Umbilical cord (tissue), 2 donors: ENCODE measurements around the gene ENDOV. TPM values are rescaled to one million over a fixed set of nuclear protein-coding genes. Genes with fewer than 3 reads are reported as not detected.

ENCODE experiments used
- DNase-seq: peaks from one replicate; pipeline ENCODE4 v3.0.0-alpha.2; 2015; ENCODE audit warnings: low spot score
- total RNA-seq: library from RNA; depleted of rRNA; stranded (reverse); fragments of >200 nt; gene quantifications from one replicate; pipeline ENCODE4 v1.2.3, GENCODE V29; 2014; ENCODE audit warnings: low replicate concordance; ENCODE audit not compliant: insufficient read depth

The ENDOV gene
- total RNA-seq, 1 donor from 2014 or later, result 22.6 TPM

- DNase-seq, result no peak
Measured at GRCh38 chr17:80449930-80450576, 35.1 kb downstream of the ENDOV start.

GRCh38 chr17:80451104-80451775 is 36.3 kb downstream of the ENDOV start:
- no peak for DNase-seq

GRCh38 chr17:80452173-80452915 is 37.4 kb downstream of the ENDOV start:
- no peak for DNase-seq

DNA sequence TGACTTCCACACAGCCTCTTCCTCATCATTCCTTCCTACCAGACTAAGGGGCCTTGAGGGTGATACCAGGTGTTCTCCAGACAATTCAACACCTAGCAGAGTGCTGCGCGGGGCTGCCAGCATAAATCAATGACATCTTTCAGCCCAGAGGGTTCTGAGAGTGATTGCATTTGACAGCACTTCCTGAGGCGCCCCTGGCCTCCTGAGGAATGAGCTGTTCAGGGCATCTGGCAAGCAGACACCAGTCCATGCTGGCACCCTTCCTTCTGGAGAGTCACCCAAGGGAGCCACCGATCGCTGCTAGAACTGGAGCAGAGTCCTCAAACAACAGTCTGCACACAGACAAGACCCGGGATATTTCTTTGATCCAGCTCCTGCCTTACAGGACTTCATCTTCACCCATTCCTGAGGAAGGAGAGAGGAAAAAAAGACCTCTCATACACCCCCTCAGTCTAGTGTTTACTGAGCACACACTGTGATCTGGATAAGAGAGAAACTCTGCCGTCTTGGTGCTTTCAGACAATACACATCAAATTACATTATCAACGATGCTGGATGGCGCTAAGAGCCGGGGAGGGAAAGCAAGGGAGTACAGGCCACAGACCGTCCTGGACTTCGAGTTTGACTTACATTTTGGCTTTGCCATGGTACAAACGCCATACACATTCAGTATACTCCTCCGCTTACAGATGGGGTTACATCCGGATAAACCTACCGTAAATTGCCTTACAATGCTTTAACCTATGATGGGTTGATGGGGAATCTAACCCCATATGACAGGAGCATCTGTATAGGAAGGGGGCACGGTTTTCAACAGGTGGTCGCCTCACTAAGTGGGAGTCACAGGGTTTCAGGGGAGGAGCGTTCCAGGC is 38.4 kb downstream of the ENDOV start:
- no peak for DNase-seq

- no peak for DNase-seq
Measured at GRCh38 chr17:80453998-80454556, 39.1 kb downstream of the ENDOV start.

DNA sequence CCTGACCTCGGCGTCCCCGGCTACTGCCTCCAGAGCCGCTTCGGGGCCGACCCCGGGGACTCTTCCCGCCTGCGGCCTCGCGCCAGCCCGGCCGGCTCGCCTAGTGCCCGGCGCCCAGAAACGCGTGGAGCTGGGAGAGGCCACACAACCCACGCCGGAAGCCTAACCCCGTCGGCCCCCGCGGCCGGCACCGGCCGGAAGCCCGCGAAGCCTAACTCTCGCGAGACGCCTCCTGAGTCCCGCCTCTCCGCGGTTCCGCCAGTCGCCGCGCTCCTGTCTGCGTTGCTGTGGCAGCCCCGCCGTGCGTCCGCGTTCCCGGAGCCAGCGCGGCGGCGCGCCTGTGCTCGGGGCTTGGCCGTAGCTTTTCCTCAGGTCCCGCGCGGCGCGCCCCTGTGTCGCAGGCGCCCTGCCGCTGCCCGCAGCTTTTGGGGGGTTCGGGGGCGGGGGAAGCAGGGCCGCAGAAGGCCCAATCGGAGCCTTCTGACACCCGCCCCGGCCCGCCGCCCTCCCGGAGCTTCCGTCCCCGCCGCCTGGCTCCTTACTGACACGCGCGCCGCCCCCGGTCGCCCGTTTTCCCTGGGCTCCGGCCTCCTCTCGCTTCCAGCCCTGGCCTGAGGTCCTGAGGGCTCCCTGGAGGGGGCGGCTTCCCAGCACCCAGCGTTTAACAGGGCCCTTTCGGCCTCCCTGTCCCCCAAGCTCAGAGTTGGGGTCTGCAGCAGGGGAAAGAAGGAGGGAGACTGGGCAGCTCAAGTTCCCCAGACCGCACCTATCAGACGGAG is 39.8 kb downstream of the ENDOV start:
- peak; percentile 97 for DNase-seq

GRCh38 chr17:80455336-80455710 is 40.4 kb downstream of the ENDOV start:
- no peak for DNase-seq

DNA sequence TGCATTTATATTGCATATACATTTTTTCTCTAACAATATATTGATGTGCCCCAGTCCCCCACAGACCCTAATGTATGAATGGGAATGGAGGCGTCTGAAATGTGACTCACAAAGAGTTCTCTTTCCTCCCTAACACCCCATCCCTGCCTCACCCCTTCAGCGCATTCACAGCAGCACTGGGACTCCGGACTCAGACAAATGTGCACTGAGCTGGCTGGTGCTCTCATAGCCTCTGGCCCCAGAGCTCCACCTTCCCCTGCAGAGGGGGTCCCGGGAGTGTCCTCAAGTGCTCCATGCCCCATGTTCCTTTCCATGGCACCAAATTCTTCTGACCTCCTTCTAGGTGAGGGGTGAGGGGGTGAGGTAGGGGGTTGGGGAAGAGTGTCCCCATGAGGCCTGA is 40.8 kb downstream of the ENDOV start:
- no peak for DNase-seq

DNA sequence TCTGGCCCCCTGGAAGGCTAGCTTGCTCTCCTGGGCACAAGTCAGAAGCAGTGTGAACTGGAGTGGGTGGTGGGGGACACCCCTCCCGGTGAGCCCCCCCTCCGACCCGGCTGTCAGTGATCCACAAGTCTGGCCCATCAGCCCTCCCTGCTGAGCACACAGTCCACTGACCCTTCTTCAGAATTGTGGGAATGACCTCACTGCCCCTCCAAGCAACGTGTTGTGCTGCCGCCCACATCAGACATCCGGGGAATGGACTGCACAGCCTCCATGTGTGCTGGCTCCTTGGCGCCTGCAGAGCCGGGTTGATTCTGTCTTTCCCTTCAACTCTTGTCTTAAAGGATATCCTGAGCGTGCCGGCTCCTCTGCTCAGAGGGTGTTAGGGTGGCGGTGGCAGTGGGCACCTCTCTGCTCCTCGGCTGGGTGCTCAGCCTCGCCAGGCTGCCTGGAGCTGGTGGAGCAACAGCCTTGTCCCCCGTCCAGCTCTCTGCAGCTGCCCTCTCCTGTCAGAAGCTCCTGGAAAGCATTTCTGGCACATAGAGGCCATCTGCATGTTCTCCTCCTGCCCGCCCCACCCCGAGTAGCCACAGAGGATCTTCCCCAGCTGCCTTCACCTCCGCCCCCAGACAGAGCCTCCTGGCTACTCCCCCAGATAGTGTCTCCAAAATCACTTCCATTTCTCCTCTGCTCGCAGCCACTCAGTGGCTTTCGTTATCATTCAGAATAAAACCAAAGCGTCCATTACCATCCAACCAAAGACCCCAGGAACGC is 41.7 kb downstream of the ENDOV start:
- DNase-seq, result peak; percentile 71

GRCh38 chr17:80457236-80457856 is 42.4 kb downstream of the ENDOV start:
- no peak for DNase-seq

GRCh38 chr17:80458016-80458415 is 43.0 kb downstream of the ENDOV start:
- DNase-seq, result no peak

GRCh38 chr17:80459234-80459633 is 44.3 kb downstream of the ENDOV start:
- DNase-seq, result no peak

DNA sequence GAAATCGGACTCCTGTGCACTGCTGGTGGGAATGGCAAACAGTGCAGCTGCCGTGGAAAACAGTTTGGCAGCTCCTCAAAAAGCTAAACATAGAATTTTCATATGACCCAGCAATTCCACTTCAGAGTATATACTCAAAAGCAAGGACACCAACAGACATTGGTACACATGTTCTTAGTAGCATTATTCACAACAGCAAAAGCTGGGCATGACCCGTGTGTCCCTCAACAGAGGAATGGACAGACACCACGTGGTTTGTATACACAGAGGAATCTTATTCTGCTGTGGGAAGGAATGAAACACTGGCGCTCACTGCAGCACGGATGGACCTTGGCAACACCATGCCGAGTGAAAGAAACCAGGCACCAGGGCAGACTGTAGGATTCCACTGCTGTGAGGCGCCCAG is 45.5 kb downstream of the ENDOV start:
- peak; percentile 62 for DNase-seq

GRCh38 chr17:80461528-80462160 is 46.7 kb downstream of the ENDOV start:
- DNase-seq, result no peak

- DNase-seq, result no peak
Measured at GRCh38 chr17:80463784-80464400, 48.9 kb downstream of the ENDOV start.

DNA sequence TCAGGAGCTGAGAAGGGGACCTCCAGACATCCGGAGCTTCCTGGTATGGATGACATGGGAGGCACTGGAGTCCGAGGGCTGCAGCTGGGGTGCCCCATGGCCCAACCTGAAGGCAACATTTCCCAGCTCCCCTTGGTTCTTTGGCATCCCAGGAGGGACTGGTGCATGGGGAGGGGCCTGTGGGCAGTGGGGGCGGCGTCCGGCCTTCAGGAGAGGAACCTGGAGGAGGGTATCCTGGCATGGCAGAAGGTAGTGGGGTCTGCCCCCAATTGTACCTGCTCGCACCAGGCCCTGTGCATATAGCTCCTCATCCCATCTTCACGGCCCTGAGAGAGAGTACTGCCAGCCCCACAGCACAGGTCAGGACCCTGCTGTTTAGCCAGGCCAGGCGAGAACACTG is 49.5 kb downstream of the ENDOV start:
- no peak for DNase-seq

DNA sequence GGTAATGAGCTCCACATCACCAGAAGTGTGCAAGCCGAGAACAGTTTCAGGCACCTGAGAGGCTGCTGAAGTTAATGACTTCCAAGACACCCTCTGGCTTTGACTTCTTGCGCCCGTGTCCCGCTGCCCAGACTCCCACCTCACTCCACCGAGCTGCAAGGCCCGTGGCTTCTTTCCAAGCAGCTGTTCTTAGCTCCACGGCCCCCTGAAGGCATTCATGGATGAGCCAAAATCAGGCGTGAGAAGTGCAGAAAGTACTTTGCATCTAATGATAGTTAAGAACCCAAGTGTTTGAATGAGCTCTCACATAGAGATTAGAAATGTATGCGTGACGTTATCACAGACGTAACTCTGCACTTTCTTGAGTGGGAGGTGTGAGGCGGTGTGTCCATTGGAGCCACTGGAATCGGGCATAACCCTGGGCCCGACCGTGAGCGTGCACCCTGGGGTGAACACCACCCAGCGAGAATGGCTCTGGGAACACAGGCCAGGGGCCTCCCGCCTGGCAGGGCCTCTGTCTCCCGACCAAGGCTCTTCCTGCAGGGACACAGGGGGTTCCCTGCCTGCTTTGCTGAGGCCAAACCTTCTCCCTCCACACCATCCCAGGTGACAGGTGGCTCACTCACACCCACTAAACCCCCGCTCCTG is 50.5 kb downstream of the ENDOV start:
- DNase-seq, result no peak

GRCh38 chr17:80466188-80466705 is 51.3 kb downstream of the ENDOV start:
- DNase-seq, result no peak
